Gastrocnemius medialis (tissue), 4 donors: ENCODE measurements around the gene RASGRP3.

Experiments used
- POLR2A ChIP-seq, 2 donors: fragments of 450-650 bp; IDR thresholded peaks; one replicate each; pipeline ENCODE4 v1.6.1; 2017; ENCODE audit warnings: antibody characterized with exemption in 2 of 2, mild to moderate bottlenecking in 2 of 2, moderate library complexity in 2 of 2
- TF ChIP-seq, protein P1 (sequence below), 5 experiments: fragments of 450-650 bp in 3 of 5; fragments of 200-600 bp in 2 of 5; sonication (generic) in 2 of 5; IDR thresholded peaks in 4 of 5; conservative IDR thresholded peaks in 1 of 5; 1 replicate in 4 of 5; 2 replicates in 1 of 5; pipeline ENCODE4 v1.5.1; 2016 to 2019; ENCODE audit warnings: antibody characterized with exemption in 5 of 5, mild to moderate bottlenecking in 3 of 5, moderate library complexity in 3 of 5

DNA sequence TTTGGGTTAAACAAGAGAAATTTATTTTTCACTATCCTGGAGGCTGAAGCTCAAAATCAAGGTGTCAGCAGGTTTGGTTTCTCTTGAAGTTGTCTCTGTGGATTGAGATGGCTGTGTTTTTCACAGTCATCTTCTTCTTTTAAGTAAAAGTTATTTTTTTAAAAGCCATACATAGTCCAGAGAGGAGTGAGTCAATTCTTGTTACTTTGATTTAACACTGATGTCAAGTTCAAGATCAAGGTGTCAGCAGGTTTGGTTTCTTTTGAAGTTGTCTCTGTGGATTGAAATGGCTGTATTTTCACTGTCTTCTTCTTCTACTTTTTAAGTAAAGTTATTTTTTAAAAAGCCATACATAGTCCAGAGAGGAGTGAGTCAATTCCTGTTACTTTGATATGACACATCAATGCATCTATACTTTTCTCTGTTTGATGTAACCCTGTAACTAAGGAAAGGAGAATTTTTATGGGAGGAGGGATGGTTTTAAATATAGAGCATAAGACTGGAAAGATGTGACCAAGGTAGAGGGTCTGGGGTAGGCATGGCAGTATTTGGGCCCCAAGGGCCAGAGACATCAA, 22.5 kb upstream of the RASGRP3 start:
- TF ChIP-seq, protein P1, sequence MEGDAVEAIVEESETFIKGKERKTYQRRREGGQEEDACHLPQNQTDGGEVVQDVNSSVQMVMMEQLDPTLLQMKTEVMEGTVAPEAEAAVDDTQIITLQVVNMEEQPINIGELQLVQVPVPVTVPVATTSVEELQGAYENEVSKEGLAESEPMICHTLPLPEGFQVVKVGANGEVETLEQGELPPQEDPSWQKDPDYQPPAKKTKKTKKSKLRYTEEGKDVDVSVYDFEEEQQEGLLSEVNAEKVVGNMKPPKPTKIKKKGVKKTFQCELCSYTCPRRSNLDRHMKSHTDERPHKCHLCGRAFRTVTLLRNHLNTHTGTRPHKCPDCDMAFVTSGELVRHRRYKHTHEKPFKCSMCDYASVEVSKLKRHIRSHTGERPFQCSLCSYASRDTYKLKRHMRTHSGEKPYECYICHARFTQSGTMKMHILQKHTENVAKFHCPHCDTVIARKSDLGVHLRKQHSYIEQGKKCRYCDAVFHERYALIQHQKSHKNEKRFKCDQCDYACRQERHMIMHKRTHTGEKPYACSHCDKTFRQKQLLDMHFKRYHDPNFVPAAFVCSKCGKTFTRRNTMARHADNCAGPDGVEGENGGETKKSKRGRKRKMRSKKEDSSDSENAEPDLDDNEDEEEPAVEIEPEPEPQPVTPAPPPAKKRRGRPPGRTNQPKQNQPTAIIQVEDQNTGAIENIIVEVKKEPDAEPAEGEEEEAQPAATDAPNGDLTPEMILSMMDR (IDR thresholded peaks at IDR 0.05 in 4 of 5, conservative IDR thresholded peaks at IDR 0.05 in 1 of 5): no peak
- no peak for TF ChIP-seq POLR2A (IDR thresholded peaks at IDR 0.05)
